IMR-90 (cell line): ENCODE measurements around the gene STARD8. TPM values are rescaled to one million over a fixed set of nuclear protein-coding genes. Genes with fewer than 3 reads are reported as not detected.

Source experiments
- ATAC-seq: fragments of 200-7000 bp; cut with Tn5 transposase; 2 replicates; pipeline ENCODE4 v1.9.1; 2020; ENCODE audit warnings: low read depth, mild to moderate bottlenecking, moderate library complexity
- BruUV-seq: library from RNA; stranded (reverse); fragments of 400-500 nt; replicated peaks from 2 replicates; lab custom pipeline; 2021; lab: Mats Ljungman, UMichigan
- CTCF ChIA-PET: fragments of 300-600 bp; formaldehyde crosslinking; extraction: SDS; loops from one replicate; lab custom pipeline; 2021; ENCODE audit warnings: antibody characterized with exemption; lab: Yijun Ruan, JAX
- POLR2A ChIA-PET: fragments of 300-600 bp; sonication (Branson Sonifier 250); formaldehyde crosslinking; loops from one replicate; lab custom pipeline; 2022; ENCODE audit warnings: antibody characterized with exemption; ENCODE audit not compliant: unreplicated experiment; lab: Charles Lee
- DNase-seq: peaks from one replicate; pipeline ENCODE4 v3.0.0; 2013
- H2AFZ ChIP-seq: replicated peaks from 2 replicates; pipeline ENCODE3; 2013; ENCODE audit warnings: low read length, mild to moderate bottlenecking; ENCODE audit not compliant: poor library complexity
- H2AK5ac ChIP-seq: 2 replicates; pipeline ENCODE4 v1.6.1; 2013; ENCODE audit warnings: low read depth, low read length, inconsistent platforms
- H2AK9ac ChIP-seq: replicated peaks from 2 replicates; pipeline ENCODE3; 2013; ENCODE audit warnings: mild to moderate bottlenecking, low read depth, low read length, moderate library complexity; ENCODE audit not compliant: poor library complexity
- H2BK120ac ChIP-seq: 2 replicates; pipeline ENCODE4 v1.6.1; 2013; ENCODE audit warnings: low read depth, low read length, inconsistent platforms
- H2BK15ac ChIP-seq: 3 replicates; pipeline ENCODE4 v1.6.1; 2013; ENCODE audit warnings: low read depth, low read length, inconsistent platforms
- H2BK20ac ChIP-seq: 2 replicates; pipeline ENCODE4 v1.6.1; 2013; ENCODE audit warnings: low read depth, mild to moderate bottlenecking, inconsistent platforms, low read length, moderate library complexity
- H2BK5ac ChIP-seq: 2 replicates; pipeline ENCODE4 v1.6.1; 2013; ENCODE audit warnings: mild to moderate bottlenecking, low read depth, low read length, inconsistent platforms; ENCODE audit not compliant: poor library complexity, severe bottlenecking
- H3K14ac ChIP-seq: replicated peaks from 2 replicates; pipeline ENCODE4 v1.6.1; 2013; ENCODE audit warnings: low read depth, low read length, inconsistent platforms
- H3K18ac ChIP-seq: 2 replicates; pipeline ENCODE4 v1.6.1; 2013; ENCODE audit warnings: low read depth, low read length, control low read depth
- H3K23ac ChIP-seq: 2 replicates; pipeline ENCODE4 v1.6.1; 2013; ENCODE audit warnings: low read depth, low read length, inconsistent platforms
- H3K27ac ChIP-seq: 2 replicates; pipeline ENCODE4 v1.5.1; 2013; ENCODE audit warnings: mild to moderate bottlenecking, control low read depth, low read length; ENCODE audit not compliant: insufficient read depth
- H3K27me3 ChIP-seq: 2 replicates; pipeline ENCODE4 v1.6.1; 2013; ENCODE audit warnings: low read length; ENCODE audit not compliant: control insufficient read depth, insufficient read depth
- H3K36me3 ChIP-seq: 2 replicates; pipeline ENCODE4 v1.6.1; 2013; ENCODE audit warnings: low read length, mixed read lengths; ENCODE audit not compliant: control insufficient read depth, insufficient read depth
- H3K4ac ChIP-seq: 2 replicates; pipeline ENCODE4 v1.6.1; 2013; ENCODE audit warnings: low read depth, low read length, inconsistent platforms
- H3K4me1 ChIP-seq: 2 replicates; pipeline ENCODE4 v1.6.1; 2013; ENCODE audit warnings: low read length, mixed read lengths; ENCODE audit not compliant: control insufficient read depth, insufficient read depth
- H3K4me2 ChIP-seq: 2 replicates; pipeline ENCODE4 v1.6.1; 2013; ENCODE audit warnings: low read depth, mild to moderate bottlenecking, control low read depth, low read length, moderate library complexity
- H3K4me3 ChIP-seq: 2 replicates; pipeline ENCODE4 v1.5.1; 2013; ENCODE audit warnings: low read depth, mild to moderate bottlenecking, control low read depth, low read length, moderate library complexity; ENCODE audit not compliant: insufficient read depth
- H3K56ac ChIP-seq: 2 replicates; pipeline ENCODE4 v1.6.1; 2013; ENCODE audit warnings: low read length, inconsistent platforms; ENCODE audit not compliant: insufficient read depth; ENCODE audit errors: extremely low read depth
- H3K79me1 ChIP-seq, 2 experiments: 2 replicates each; pipeline ENCODE4 v1.6.1; 2013; ENCODE audit warnings: low read length in 2 of 2, inconsistent platforms in 1 of 2, low read depth in 1 of 2
- H3K9ac ChIP-seq: 2 replicates; pipeline ENCODE4 v1.6.1; 2013; ENCODE audit warnings: low read depth, low read length, control low read depth
- H3K9me1 ChIP-seq: 2 replicates; pipeline ENCODE4 v1.6.1; 2013; ENCODE audit warnings: low read length, inconsistent platforms; ENCODE audit not compliant: insufficient read depth
- H3K9me3 ChIP-seq: 2 replicates; pipeline ENCODE4 v1.6.1; 2013; ENCODE audit warnings: low read length; ENCODE audit not compliant: control insufficient read depth, insufficient read depth
- H4K20me1 ChIP-seq: 2 replicates; pipeline ENCODE4 v1.6.1; 2013; ENCODE audit warnings: low read length, inconsistent platforms; ENCODE audit not compliant: insufficient read depth
- H4K5ac ChIP-seq: 2 replicates; pipeline ENCODE4 v1.6.1; 2013; ENCODE audit warnings: mild to moderate bottlenecking, low read depth, low read length, control low read depth
- H4K8ac ChIP-seq, 2 experiments: 2 replicates each; pipeline ENCODE4 v1.6.1; 2013; ENCODE audit warnings: low read depth in 2 of 2, low read length in 2 of 2, control low read depth in 1 of 2, inconsistent platforms in 1 of 2
- H4K91ac ChIP-seq: 2 replicates; pipeline ENCODE4 v1.6.1; 2013; ENCODE audit warnings: low read depth, low read length, inconsistent platforms; ENCODE audit not compliant: insufficient read depth
- BHLHE40 ChIP-seq: fragments of 150-350 bp; IDR thresholded peaks from 2 replicates; pipeline ENCODE4 v1.6.1; 2016; ENCODE audit warnings: mild to moderate bottlenecking, low read depth, low read length
- CHD1 ChIP-seq: IDR thresholded peaks from 2 replicates; pipeline ENCODE4 v1.6.1; 2012; ENCODE audit warnings: low read depth, low read length, improper control_type of control experiment
- CTCF ChIP-seq: conservative IDR thresholded peaks from 2 replicates; pipeline ENCODE4 v1.5.1; 2012; ENCODE audit warnings: mild to moderate bottlenecking, low read depth, low read length, improper control_type of control experiment
- FOS ChIP-seq: fragments of 150-350 bp; IDR thresholded peaks from 2 replicates; pipeline ENCODE4 v1.6.1; 2016; ENCODE audit warnings: low read depth, low read length
- MAFK ChIP-seq: IDR thresholded peaks from 2 replicates; pipeline ENCODE4 v1.6.1; 2012; ENCODE audit warnings: low read depth, low read length, improper control_type of control experiment
- NFE2L2 ChIP-seq: fragments of 150-350 bp; IDR thresholded peaks from 2 replicates; pipeline ENCODE4 v1.6.1; 2016; ENCODE audit warnings: low read depth, mild to moderate bottlenecking, low read length
- POLR2A ChIP-seq: IDR thresholded peaks from 2 replicates; pipeline ENCODE4 v1.6.1; 2012; ENCODE audit warnings: mild to moderate bottlenecking, low read depth, low read length
- RAD21 ChIP-seq: IDR thresholded peaks from 2 replicates; pipeline ENCODE4 v1.6.1; 2012; ENCODE audit warnings: low read length, improper control_type of control experiment
- RCOR1 ChIP-seq: IDR thresholded peaks from 2 replicates; pipeline ENCODE4 v1.6.1; 2012; ENCODE audit warnings: mild to moderate bottlenecking, low read length, improper control_type of control experiment; ENCODE audit not compliant: insufficient replicate concordance
- SMC3 ChIP-seq: fragments of 150-350 bp; IDR thresholded peaks from 2 replicates; pipeline ENCODE4 v1.6.1; 2016; ENCODE audit warnings: low read depth, mild to moderate bottlenecking, antibody characterized with exemption, low read length, moderate library complexity
- USF2 ChIP-seq: fragments of 150-350 bp; IDR thresholded peaks from 2 replicates; pipeline ENCODE4 v1.6.1; 2017; ENCODE audit warnings: mild to moderate bottlenecking, antibody characterized with exemption, low read length, low read depth
- WGBS, 2 experiments: methylation state at CpG; one replicate each; pipeline versions ENCODE4 v1.1.5 to v1.1.7; 2013; ENCODE audit warnings: missing lambda C conversion rate in 2 of 2; ENCODE audit not compliant: insufficient read length in 1 of 2; ENCODE audit errors: extremely low coverage in 2 of 2; 5-methylcytosine and 5-hydroxymethylcytosine counted together
- dilution Hi-C: fragments of 300-500 bp; cut with HindIII; formaldehyde crosslinking; loops from one replicate; pipeline ENCODE4 v1.14.3; 2018; ENCODE audit warnings: low sequenced_read_pairs; ENCODE audit not compliant: unreplicated experiment
- in situ Hi-C: fragments of 300-500 bp; cut with MboI; formaldehyde crosslinking; loops from 3 replicates; pipeline ENCODE4 v1.14.3; 2019; ENCODE audit warnings: low sequenced_read_pairs, inconsistent platforms, mixed read lengths
- intact Hi-C: fragments of 100-400 bp; cut with micrococcal nuclease; formaldehyde crosslinking; loops from 2 replicates; pipeline ENCODE4 v1.10.0; 2022
- polyA plus RNA-seq, 3 experiments: library from polyadenylated mRNA; depleted of rRNA; stranded (reverse); fragments of >200 nt; gene quantifications; 2 replicates each; pipeline ENCODE4 v1.2.3, GENCODE V29; 2012; ENCODE audit warnings: low replicate concordance in 1 of 3
- total RNA-seq: library from RNA; depleted of rRNA; stranded (reverse); fragments of >200 nt; gene quantifications from 2 replicates; pipeline ENCODE4 v1.2.3, GENCODE V29; 2012

STARD8 gene
- total and polyA plus RNA-seq, 2 of the 4 experiments (the other 2 are of a cell fraction) = 1.6 to 2.3 TPM

GRCh38 chrX:68654693-68655092, 7.2 kb downstream of the STARD8 start:
- no peaks in the 10 kb centered on the region for H3K9me3 ChIP-seq
- no peaks in the 10 kb centered on the region for H3K36me3 ChIP-seq
- no peak overlapping the region for H2AK9ac ChIP-seq
- peaks cover 5% of the 10 kb centered on the region; the same call in 1 of the 2 replicates for H3K9me1 ChIP-seq
- H2BK20ac ChIP-seq = no peak overlapping the region
- H3K27ac ChIP-seq = no peak overlapping the region
- H3K79me1 ChIP-seq = peaks cover 0 to 5% of the 10 kb centered on the region in 2 experiments; a peak in 2 of 4 replicates
- no peak overlapping the region for H3K18ac ChIP-seq
- no peak overlapping the region for H3K14ac ChIP-seq
- H3K4me3 ChIP-seq = no peak overlapping the region
- no peak overlapping the region for H2AFZ ChIP-seq
- no CpG with 5 or more reads among the region's 3 CpGs for WGBS, 2 experiments
- peaks cover 5% of the 10 kb centered on the region for H3K4me1 ChIP-seq
- H3K4me2 ChIP-seq = no peak overlapping the region
- POLR2A ChIA-PET = no interaction called here
- CTCF ChIA-PET = no interaction called here
- intact Hi-C loops (no loop called here), dilution Hi-C loops (no loop called here), in situ Hi-C loops (no loop called here)
- ATAC-seq = no peak
- no peak overlapping the region for H2AK5ac ChIP-seq
- H3K27me3 ChIP-seq = peaks cover 2% of the 10 kb centered on the region; the same call in 1 of the 2 replicates
- TF ChIP-seq RCOR1 = no peak
- no peak for TF ChIP-seq SMC3
- no peak for TF ChIP-seq CHD1
- no peak for TF ChIP-seq FOS
- TF ChIP-seq MAFK = no peak
- TF ChIP-seq RAD21 = no peak
- no peak for TF ChIP-seq NFE2L2
- TF ChIP-seq CTCF = no peak
- TF ChIP-seq USF2 = no peak
- TF ChIP-seq BHLHE40 = no peak
- no peak for TF ChIP-seq POLR2A
- no peak overlapping the region for H2BK15ac ChIP-seq
- no peak overlapping the region for H3K23ac ChIP-seq
- DNase-seq = no peak
- H3K56ac ChIP-seq = no peak overlapping the region
- no peak overlapping the region for H2BK5ac ChIP-seq
- H4K5ac ChIP-seq = no peak overlapping the region
- no peak overlapping the region for H4K8ac ChIP-seq
- peaks cover 12% of the 10 kb centered on the region; the same call in 1 of the 2 replicates for H4K20me1 ChIP-seq
- H3K4ac ChIP-seq = no peak overlapping the region
- H3K9ac ChIP-seq = no peak overlapping the region
- no TSS peak for BruUV-seq
- H2BK120ac ChIP-seq = no peak overlapping the region
- H4K91ac ChIP-seq = no peak overlapping the region
